ENCODE measurements around the gene PCDHA8.

The PCDHA8 gene

DNA sequence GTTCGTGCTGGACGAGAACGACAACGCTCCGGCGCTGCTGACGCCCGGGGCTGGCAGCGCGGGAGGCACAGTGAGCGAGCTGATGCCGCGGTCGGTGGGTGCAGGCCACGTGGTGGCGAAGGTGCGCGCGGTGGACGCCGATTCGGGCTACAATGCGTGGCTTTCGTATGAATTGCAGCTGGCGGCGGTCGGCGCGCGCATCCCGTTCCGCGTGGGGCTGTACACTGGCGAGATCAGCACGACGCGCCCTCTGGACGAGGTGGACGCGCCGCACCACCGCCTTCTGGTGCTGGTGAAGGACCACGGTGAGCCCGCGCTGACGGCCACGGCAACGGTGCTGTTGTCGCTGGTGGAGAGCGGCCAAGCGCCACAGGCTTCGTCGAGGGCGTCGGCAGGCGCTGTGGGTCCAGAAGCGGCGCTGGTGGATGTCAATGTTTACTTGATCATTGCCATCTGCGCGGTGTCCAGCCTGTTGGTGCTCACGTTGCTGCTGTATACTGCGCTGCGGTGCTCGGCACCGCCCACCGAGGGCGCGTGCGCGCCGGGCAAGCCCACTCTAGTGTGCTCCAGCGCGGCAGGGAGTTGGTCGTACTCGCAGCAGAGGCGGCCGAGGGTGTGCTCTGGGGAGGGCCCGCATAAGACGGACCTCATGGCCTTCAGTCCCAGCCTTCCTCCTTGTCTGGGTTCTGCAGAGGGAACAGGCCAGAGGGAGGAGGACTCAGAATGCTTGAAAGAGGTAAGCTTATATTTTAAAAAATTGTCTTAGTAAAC is 43.1 kb downstream of the PCDHA8 start:
- no peak for TF ChIP-seq CTCF (conservative IDR thresholded peaks at IDR 0.05)
- no peak overlapping the region for H3K27ac ChIP-seq
